A549 (cell line): ENCODE results near the gene CDC42BPB. TPM values are rescaled to one million over a fixed set of nuclear protein-coding genes. Genes with fewer than 3 reads are reported as not detected.

ENCODE experiments used
- ATAC-seq, 2 experiments: fragments of 200-7000 bp in 1 of 2; fragments of >200 bp in 1 of 2; cut with Nextera tagmentation in 1 of 2; cut with Tn5 transposase in 1 of 2; 3 replicates each; pipeline versions ENCODE4 v1.8.0 to v1.9.1; 2018 to 2020; ENCODE audit warnings: mild to moderate bottlenecking in 1 of 2, moderate library complexity in 1 of 2
- CTCF ChIA-PET: fragments of 300-600 bp; sonication (Branson Sonifier 250); formaldehyde crosslinking; extraction: SDS; loops from one replicate; lab custom pipeline; 2021; ENCODE audit warnings: antibody characterized with exemption, inconsistent platforms; lab: Yijun Ruan, JAX
- POLR2A ChIA-PET: fragments of 350-600 bp; formaldehyde crosslinking; extraction: SDS; loops from one replicate; lab custom pipeline; 2021; ENCODE audit warnings: antibody characterized with exemption, inconsistent platforms; lab: Yijun Ruan, JAX
- DNase-seq, 2 experiments: peaks; one replicate each; pipeline versions ENCODE4 v3.0.0 to v3.0.0-alpha.2; 2011 to 2016; ENCODE audit warnings: low read depth in 1 of 2, low spot score in 1 of 2
- FAIRE-seq: peaks from 2 replicates; lab custom pipeline; 2011; peaks lifted over from hg19 to GRCh38; lab: Jason Lieb, UNC
- H3K27ac ChIP-seq, 2 experiments: fragments of >200 bp; sonication (Bioruptor Twin); formaldehyde crosslinking; 3 replicates each; pipeline ENCODE4 v1.5.1; 2016 to 2017
- H3K4me1 ChIP-seq: fragments of >200 bp; sonication (Bioruptor Twin); formaldehyde crosslinking; 3 replicates; pipeline ENCODE4 v1.6.1; 2016
- H3K4me2 ChIP-seq: fragments of >200 bp; sonication (Bioruptor Twin); formaldehyde crosslinking; 3 replicates; pipeline ENCODE4 v1.6.1; 2016
- H3K4me3 ChIP-seq: fragments of >200 bp; sonication (Bioruptor Twin); formaldehyde crosslinking; 3 replicates; pipeline ENCODE4 v1.5.1; 2016
- H3K9me3 ChIP-seq: fragments of >200 bp; sonication (Bioruptor Twin); formaldehyde crosslinking; 3 replicates; pipeline ENCODE4 v1.6.1; 2016
- BCL3 ChIP-seq: fragments of >200 bp; sonication (Bioruptor Twin); formaldehyde crosslinking; IDR thresholded peaks from 3 replicates; pipeline ENCODE4 v1.6.1; 2016
- CEBPB ChIP-seq, 2 experiments: fragments of >200 bp in 1 of 2; sonication (Bioruptor Twin) in 1 of 2; formaldehyde crosslinking in 1 of 2; IDR thresholded peaks; 2 replicates each; pipeline ENCODE4 v1.6.1; 2012 to 2016
- CHD4 ChIP-seq: fragments of 200-600 bp; sonication (generic); IDR thresholded peaks from 2 replicates; pipeline ENCODE4 v1.6.1; 2016; ENCODE audit warnings: antibody characterized with exemption, mild to moderate bottlenecking, borderline replicate concordance
- CTCF ChIP-seq: fragments of >200 bp; sonication (Bioruptor Twin); formaldehyde crosslinking; IDR thresholded peaks from 3 replicates; pipeline ENCODE4 v1.5.1; 2016
- EHF ChIP-seq: fragments of 250-450 bp; sonication (Bioruptor Pico); IDR thresholded peaks from 2 replicates; pipeline ENCODE4 v1.5.0; 2020; ENCODE audit warnings: mild to moderate bottlenecking
- EP300 ChIP-seq, 2 experiments: fragments of >200 bp; sonication (Bioruptor Twin); formaldehyde crosslinking; IDR thresholded peaks; 2 replicates in 1 of 2; 3 replicates in 1 of 2; pipeline ENCODE4 v1.6.1; 2016 to 2017
- FOSL2 ChIP-seq, 2 experiments: fragments of 450-650 bp in 1 of 2; fragments of >200 bp in 1 of 2; sonication (Bioruptor Twin) in 1 of 2; formaldehyde crosslinking; IDR thresholded peaks; 2 replicates each; pipeline versions ENCODE4 v1.5.0 to v1.6.1; 2016 to 2020; ENCODE audit warnings: mild to moderate bottlenecking in 1 of 2, moderate library complexity in 1 of 2
- GATA3 ChIP-seq: IDR thresholded peaks from 2 replicates; pipeline ENCODE4 v1.6.1; 2012; ENCODE audit warnings: borderline replicate concordance
- HES2 ChIP-seq: fragments of >200 bp; sonication (Bioruptor Twin); formaldehyde crosslinking; IDR thresholded peaks from 2 replicates; pipeline ENCODE4 v1.6.1; 2016
- HOXA7 ChIP-seq: fragments of 250-450 bp; sonication (Bioruptor Pico); IDR thresholded peaks from 2 replicates; pipeline ENCODE4 v1.5.0; 2020; ENCODE audit warnings: mild to moderate bottlenecking, moderate library complexity
- HOXB13 ChIP-seq: fragments of 250-450 bp; sonication (Bioruptor Pico); IDR thresholded peaks from 2 replicates; pipeline ENCODE4 v1.5.0; 2020; ENCODE audit warnings: low read depth, mild to moderate bottlenecking, moderate library complexity
- JUN ChIP-seq, 2 experiments: fragments of >200 bp; sonication (Bioruptor Twin); formaldehyde crosslinking; IDR thresholded peaks; 2 replicates in 1 of 2; 3 replicates in 1 of 2; pipeline ENCODE4 v1.6.1; 2016 to 2017
- JUNB ChIP-seq: fragments of >200 bp; sonication (Bioruptor Twin); formaldehyde crosslinking; IDR thresholded peaks from 2 replicates; pipeline ENCODE4 v1.6.1; 2016
- MAFK ChIP-seq: fragments of 450-650 bp; IDR thresholded peaks from 2 replicates; pipeline ENCODE4 v1.6.1; 2014; ENCODE audit not compliant: partially characterized antibody
- MAZ ChIP-seq: fragments of 150-350 bp; IDR thresholded peaks from 2 replicates; pipeline ENCODE4 v1.6.1; 2014; ENCODE audit warnings: antibody characterized with exemption, low read depth, low read length, borderline replicate concordance
- NFE2L2 ChIP-seq: fragments of 150-350 bp; conservative IDR thresholded peaks from 2 replicates; pipeline ENCODE4 v1.6.1; 2014; ENCODE audit warnings: low read length
- NPAS2 ChIP-seq: fragments of 250-450 bp; sonication (Bioruptor Pico); IDR thresholded peaks from 2 replicates; pipeline ENCODE4 v1.8.0; 2022; ENCODE audit warnings: mild to moderate bottlenecking, moderate library complexity, borderline replicate concordance
- POLR2A ChIP-seq: IDR thresholded peaks from 2 replicates; pipeline ENCODE4 v1.6.1; 2012; ENCODE audit warnings: mild to moderate bottlenecking, low read length
- RAD21 ChIP-seq, 2 experiments: fragments of >200 bp in 1 of 2; sonication (Bioruptor Twin) in 1 of 2; formaldehyde crosslinking in 1 of 2; IDR thresholded peaks in 1 of 2; conservative IDR thresholded peaks in 1 of 2; 2 replicates in 1 of 2; 3 replicates in 1 of 2; pipeline ENCODE4 v1.6.1; 2012 to 2018; ENCODE audit warnings: inconsistent platforms in 1 of 2
- RARB ChIP-seq: fragments of 250-450 bp; sonication (Bioruptor Pico); IDR thresholded peaks from 2 replicates; pipeline ENCODE4 v1.8.0; 2021; ENCODE audit warnings: mild to moderate bottlenecking, moderate library complexity
- REST ChIP-seq: fragments of 200-600 bp; sonication (generic); IDR thresholded peaks from 2 replicates; pipeline ENCODE4 v1.6.1; 2016; ENCODE audit warnings: antibody characterized with exemption, mild to moderate bottlenecking, moderate library complexity
- RNF2 ChIP-seq: fragments of 200-600 bp; sonication (generic); IDR thresholded peaks from 2 replicates; pipeline ENCODE4 v1.6.1; 2016; ENCODE audit warnings: low read depth, mild to moderate bottlenecking, antibody characterized with exemption, moderate library complexity, borderline replicate concordance
- SREBF2 ChIP-seq: fragments of 450-650 bp; IDR thresholded peaks from 2 replicates; pipeline ENCODE4 v1.6.1; 2014; ENCODE audit warnings: mild to moderate bottlenecking, moderate library complexity
- TFCP2L1 ChIP-seq: fragments of 250-450 bp; sonication (Bioruptor Pico); IDR thresholded peaks from 2 replicates; pipeline ENCODE4 v1.5.0; 2021; ENCODE audit warnings: mild to moderate bottlenecking
- ZNF302 ChIP-seq: fragments of 250-450 bp; sonication (Bioruptor Pico); IDR thresholded peaks from 2 replicates; pipeline ENCODE4 v1.9.0; 2021; ENCODE audit warnings: inconsistent platforms, mild to moderate bottlenecking, moderate library complexity
- WGBS: methylation state at CpG from one replicate; pipeline ENCODE4 v1.1.6; 2017; ENCODE audit errors: missing lambda C conversion rate; 5-methylcytosine and 5-hydroxymethylcytosine counted together
- polyA plus RNA-seq, 4 experiments: library from polyadenylated mRNA; depleted of rRNA in 3 of 4; stranded (reverse); fragments of >200 nt; fragmentation: RNase III in 1 of 4; extraction: RNeasy Plus Mini Kit Qiagen cat#74134 plus additional on column Dnase treatment in 1 of 4; gene quantifications; 2 replicates in 3 of 4; 3 replicates in 1 of 4; pipeline ENCODE4 v1.2.3, GENCODE V29; 2011 to 2017

Gene CDC42BPB
- polyA plus RNA-seq, 2 of the 4 experiments (the other 2 are of a cell fraction) = 56.4 to 57.1 TPM

GRCh38 chr14:102943454-102943853 lies 113.9 kb downstream of the CDC42BPB start:
- POLR2A ChIA-PET = no interaction called here
- FAIRE-seq (no peak), ATAC-seq (no peak)

GRCh38 chr14:102942069-102942468 lies 115.3 kb downstream of the CDC42BPB start:
- H3K4me3 ChIP-seq = no peak overlapping the region
- H3K4me2 ChIP-seq = no peak overlapping the region
- 95% methylated on average over 13 of the region's 13 CpGs for WGBS
- FAIRE-seq (no peak), ATAC-seq (no peak), DNase-seq (no peak)
- no peaks in the 10 kb centered on the region for H3K9me3 ChIP-seq
- no peaks in the 10 kb centered on the region for H3K4me1 ChIP-seq
- POLR2A ChIA-PET = no interaction called here
- H3K27ac ChIP-seq = no peak overlapping the region
- CTCF ChIA-PET = interaction anchor here (0.6 kb wide), 1 partner anchor 247 kb away, joined by 3 read pairs; no protein-coding TSS in a partner anchor
- TF ChIP-seq EP300 (IDR thresholded peaks at IDR 0.05) = no peak
- TF ChIP-seq HOXA7 (CRISPR knock-in tag) = no peak
- no peak for TF ChIP-seq RNF2
- no peak for TF ChIP-seq HES2
- TF ChIP-seq RAD21 (conservative IDR thresholded peaks at IDR 0.05 in 1 of 2, IDR thresholded peaks at IDR 0.05 in 1 of 2) = no peak
- no peak for TF ChIP-seq NFE2L2
- no peak for TF ChIP-seq CTCF
- no peak for TF ChIP-seq MAFK
- TF ChIP-seq RARB (CRISPR knock-in tag) = no peak

More at GRCh38 chr14:102943454-102943853, 113.9 kb downstream of the CDC42BPB start:
- CTCF ChIA-PET = interaction anchor here (0.6 to 1.4 kb wide), 3 partner anchors 29 to 249 kb away, joined by 3 to 4 read pairs (median 3); no protein-coding TSS in a partner anchor
- no peak for DNase-seq
- TF ChIP-seq MAFK (no peak), CEBPB (IDR thresholded peaks at IDR 0.05) (no peak), CTCF (no peak), ZNF302 (no peak), BCL3 (no peak), SREBF2 (no peak), REST (no peak), JUNB (no peak), EHF (CRISPR knock-in tag) (no peak), HOXB13 (CRISPR knock-in tag) (no peak), TFCP2L1 (CRISPR knock-in tag) (no peak), POLR2A (no peak), CHD4 (no peak), MAZ (no peak), RNF2 (no peak), NPAS2 (no peak), FOSL2 (IDR thresholded peaks at IDR 0.05) (no peak), FOSL2 (CRISPR knock-in tag; IDR thresholded peaks at IDR 0.05) (no peak), HOXA7 (CRISPR knock-in tag) (no peak), GATA3 (no peak), JUN (IDR thresholded peaks at IDR 0.05) (no peak)
- no peak overlapping the region for H3K4me2 ChIP-seq
- H3K4me3 ChIP-seq = no peak overlapping the region
- no peaks in the 10 kb centered on the region for H3K4me1 ChIP-seq
- WGBS = 90% methylated on average over 16 of the region's 16 CpGs
- H3K27ac ChIP-seq = no peak overlapping the region
- no peaks in the 10 kb centered on the region for H3K9me3 ChIP-seq
